ENCODE data around the gene EFCAB6. TPM values are rescaled to one million over a fixed set of nuclear protein-coding genes. Genes with fewer than 3 reads are reported as not detected.
A peak's percentile ranks its signal among the peaks of the same experiment; 100 is the strongest.

The EFCAB6 gene
- total RNA-seq, 1 donor from 2014 or later = 1.5 TPM

- peaks cover 5% of the 10 kb centered on the region for H3K27me3 Mint-ChIP-seq (ENCODE audit: low read depth)
- H3K9me3 Mint-ChIP-seq = no peaks in the 10 kb centered on the region
- H3K4me3 Mint-ChIP-seq = no peak overlapping the region
- TF ChIP-seq, protein P1, sequence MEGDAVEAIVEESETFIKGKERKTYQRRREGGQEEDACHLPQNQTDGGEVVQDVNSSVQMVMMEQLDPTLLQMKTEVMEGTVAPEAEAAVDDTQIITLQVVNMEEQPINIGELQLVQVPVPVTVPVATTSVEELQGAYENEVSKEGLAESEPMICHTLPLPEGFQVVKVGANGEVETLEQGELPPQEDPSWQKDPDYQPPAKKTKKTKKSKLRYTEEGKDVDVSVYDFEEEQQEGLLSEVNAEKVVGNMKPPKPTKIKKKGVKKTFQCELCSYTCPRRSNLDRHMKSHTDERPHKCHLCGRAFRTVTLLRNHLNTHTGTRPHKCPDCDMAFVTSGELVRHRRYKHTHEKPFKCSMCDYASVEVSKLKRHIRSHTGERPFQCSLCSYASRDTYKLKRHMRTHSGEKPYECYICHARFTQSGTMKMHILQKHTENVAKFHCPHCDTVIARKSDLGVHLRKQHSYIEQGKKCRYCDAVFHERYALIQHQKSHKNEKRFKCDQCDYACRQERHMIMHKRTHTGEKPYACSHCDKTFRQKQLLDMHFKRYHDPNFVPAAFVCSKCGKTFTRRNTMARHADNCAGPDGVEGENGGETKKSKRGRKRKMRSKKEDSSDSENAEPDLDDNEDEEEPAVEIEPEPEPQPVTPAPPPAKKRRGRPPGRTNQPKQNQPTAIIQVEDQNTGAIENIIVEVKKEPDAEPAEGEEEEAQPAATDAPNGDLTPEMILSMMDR (conservative IDR thresholded peaks at IDR 0.05) = no peak
- no peak for DNase-seq (ENCODE audit: low read depth, low spot score)
- peak overlapping the region; percentile 19 for H3K27ac Mint-ChIP-seq (ENCODE audit: unreplicated experiment)
- H3K36me3 Mint-ChIP-seq (ENCODE audit: low read depth) = no peaks in the 10 kb centered on the region
- no peaks in the 10 kb centered on the region for H3K4me1 Mint-ChIP-seq
Observed at GRCh38 chr22:43516996-43517635, 295.0 kb downstream of the EFCAB6 start.

DNA sequence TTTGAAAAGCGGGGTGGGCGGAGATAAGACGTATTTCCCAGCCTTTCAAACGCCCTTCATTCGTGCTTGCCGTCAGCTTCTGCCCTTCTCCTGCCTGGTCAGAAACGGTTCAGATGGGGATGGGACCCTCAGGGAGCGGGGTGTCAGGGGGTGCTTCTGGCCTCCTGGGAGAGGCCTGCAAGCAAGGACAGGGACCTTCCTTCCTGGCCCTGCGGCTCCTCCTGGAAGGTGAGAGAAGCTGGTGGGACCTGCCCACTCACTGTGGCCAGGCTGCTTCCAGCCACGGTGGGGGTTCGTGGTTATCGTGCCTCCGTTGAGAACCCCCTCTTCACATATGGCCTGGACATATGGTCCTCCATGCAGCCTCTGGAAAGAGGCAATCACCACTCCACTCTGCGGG, 295.7 kb downstream of the EFCAB6 start:
- no peak overlapping the region for H3K4me3 Mint-ChIP-seq

DNA sequence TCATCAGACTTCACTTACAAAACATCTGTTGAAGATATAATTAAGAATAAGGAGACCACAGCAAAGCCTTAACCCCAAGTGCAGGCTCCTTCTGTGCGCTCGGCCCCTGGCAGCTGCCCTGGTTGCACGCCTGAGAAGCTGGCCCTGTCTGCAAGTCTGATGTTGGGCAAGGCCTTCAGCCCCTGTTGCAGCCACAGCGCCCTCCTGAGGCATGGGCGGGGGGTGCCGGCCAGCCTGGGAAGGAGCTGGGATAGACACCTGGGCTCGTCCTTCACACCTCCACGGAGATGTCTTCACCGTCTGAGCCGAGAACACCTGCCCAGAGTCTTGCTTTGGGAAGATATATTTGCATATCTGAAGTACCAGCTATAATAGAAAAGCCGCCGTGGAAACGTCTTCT, 296.2 kb downstream of the EFCAB6 start:
- peaks cover 5% of the 10 kb centered on the region for H3K27me3 Mint-ChIP-seq (ENCODE audit: low read depth)
- H3K9me3 Mint-ChIP-seq = no peaks in the 10 kb centered on the region
- H3K4me1 Mint-ChIP-seq = no peaks in the 10 kb centered on the region
- no peak overlapping the region for H3K27ac Mint-ChIP-seq (ENCODE audit: unreplicated experiment)
- H3K4me3 Mint-ChIP-seq = no peak overlapping the region
- no peak for DNase-seq (ENCODE audit: low read depth, low spot score)
- TF ChIP-seq, protein P1 (conservative IDR thresholded peaks at IDR 0.05) = no peak
- no peaks in the 10 kb centered on the region for H3K36me3 Mint-ChIP-seq (ENCODE audit: low read depth)

More for the DNA sequence above, 295.7 kb downstream of the EFCAB6 start:
- H3K27ac Mint-ChIP-seq (ENCODE audit: unreplicated experiment) = no peak overlapping the region
- peaks cover 5% of the 10 kb centered on the region for H3K27me3 Mint-ChIP-seq (ENCODE audit: low read depth)
- no peak for DNase-seq (ENCODE audit: low read depth, low spot score)
- no peaks in the 10 kb centered on the region for H3K36me3 Mint-ChIP-seq (ENCODE audit: low read depth)
- no peaks in the 10 kb centered on the region for H3K9me3 Mint-ChIP-seq
- TF ChIP-seq, protein P1 (conservative IDR thresholded peaks at IDR 0.05) = no peak
- H3K4me1 Mint-ChIP-seq = no peaks in the 10 kb centered on the region

DNA sequence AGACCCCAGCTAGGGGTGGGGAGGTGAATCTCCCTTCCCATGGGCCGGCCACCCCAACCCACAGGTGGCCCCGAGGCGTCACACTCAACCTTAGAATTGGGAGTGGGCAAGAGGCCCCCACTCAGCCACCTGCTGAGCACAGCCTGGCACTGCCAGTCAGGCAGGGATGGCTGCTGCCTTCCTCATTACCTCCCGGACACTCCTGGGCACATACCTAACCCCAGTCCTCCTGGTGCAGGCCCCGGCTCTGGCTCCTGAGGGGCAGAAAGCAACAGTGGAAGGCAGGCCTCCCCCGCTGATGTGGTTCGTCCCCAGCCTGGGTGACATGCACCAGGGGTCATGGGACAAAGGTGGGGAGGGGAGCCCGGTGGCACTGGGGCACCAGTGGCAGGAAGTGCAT, 296.7 kb downstream of the EFCAB6 start:
- peaks cover 2% of the 10 kb centered on the region for H3K27me3 Mint-ChIP-seq (ENCODE audit: low read depth)
- no peak overlapping the region for H3K27ac Mint-ChIP-seq (ENCODE audit: unreplicated experiment)

GRCh38 chr22:43514476-43515157, 297.5 kb downstream of the EFCAB6 start:
- TF ChIP-seq, protein P1 (conservative IDR thresholded peaks at IDR 0.05) = no peak
- Mint-ChIP-seq H3K36me3 (ENCODE audit: low read depth) (no peaks in the 10 kb centered on the region), H3K9me3 (no peaks in the 10 kb centered on the region), H3K4me3 (no peak overlapping the region), H3K4me1 (no peaks in the 10 kb centered on the region), H3K27ac (ENCODE audit: unreplicated experiment) (no peak overlapping the region), H3K27me3 (ENCODE audit: low read depth) (no peaks in the 10 kb centered on the region)
- no peak for DNase-seq (ENCODE audit: low read depth, low spot score)

More for the DNA sequence above, 296.7 kb downstream of the EFCAB6 start:
- Mint-ChIP-seq H3K4me3 (no peak overlapping the region), H3K36me3 (ENCODE audit: low read depth) (no peaks in the 10 kb centered on the region), H3K4me1 (no peaks in the 10 kb centered on the region), H3K9me3 (no peaks in the 10 kb centered on the region)
- TF ChIP-seq, protein P1 (conservative IDR thresholded peaks at IDR 0.05) = no peak
- no peak for DNase-seq (ENCODE audit: low read depth, low spot score)
